ENCODE results near the gene ENTREP1.

The ENTREP1 gene

GRCh38 chr9:69330580-69330979 is 5.6 kb downstream of the ENTREP1 start:
- no peak overlapping the region for H2AFZ ChIP-seq (ENCODE audit: low read depth, low read length)
- no peaks in the 10 kb centered on the region for H3K9me3 ChIP-seq (ENCODE audit: control insufficient read depth, low read length)
- H2BK12ac ChIP-seq (ENCODE audit: low read length in 2 of 2): no peak overlapping the region
- no peak overlapping the region for H3K14ac ChIP-seq (ENCODE audit: low read length in 2 of 2)
- H3K9ac ChIP-seq (ENCODE audit: low read length): no peak overlapping the region
- H3K4me2 ChIP-seq (ENCODE audit: low read length, poor library complexity, severe bottlenecking): no peak overlapping the region
- no peaks in the 10 kb centered on the region for H3K79me1 ChIP-seq (replicated peaks; ENCODE audit: low read length, poor library complexity, severe bottlenecking)
- no peak overlapping the region for H2AK5ac ChIP-seq (ENCODE audit: low read length, severe bottlenecking)
- H4K91ac ChIP-seq (ENCODE audit: low read length): no peak overlapping the region
- H2BK15ac ChIP-seq (ENCODE audit: low read depth, poor library complexity, severe bottlenecking): no peak overlapping the region
- peaks cover 30 to 44% of the 10 kb centered on the region in 2 experiments for H3K27me3 ChIP-seq (ENCODE audit: control insufficient read depth in 1 of 2, insufficient read depth in 1 of 2, low read length in 2 of 2)
- no peak overlapping the region for H2BK120ac ChIP-seq (ENCODE audit: low read depth, low read length)
- no peak overlapping the region for H3K27ac ChIP-seq (ENCODE audit: low read length, poor library complexity, severe bottlenecking)
- WGBS: 100% methylated on average over 1 of the region's 3 CpGs
- H3K23ac ChIP-seq (ENCODE audit: low read length in 2 of 2): no peak overlapping the region
- H3K4ac ChIP-seq (ENCODE audit: low read depth in 1 of 2, low read length in 2 of 2): no peak overlapping the region
- no peak overlapping the region for H4K8ac ChIP-seq (ENCODE audit: low read length)
- no peak overlapping the region for H2BK5ac ChIP-seq (ENCODE audit: low read depth, low read length, poor library complexity, severe bottlenecking)
- H3K4me3 ChIP-seq (ENCODE audit: insufficient read depth in 1 of 2, low read depth in 1 of 2, low read length in 2 of 2): no peak overlapping the region
- H3K36me3 ChIP-seq (ENCODE audit: control insufficient read depth in 1 of 2, insufficient read depth in 2 of 2, low read depth in 1 of 2, low read length in 2 of 2): no peaks in the 10 kb centered on the region
- H3K18ac ChIP-seq (ENCODE audit: low read depth in 1 of 2, low read length in 2 of 2): no peak overlapping the region
- peaks cover 1% of the 10 kb centered on the region for H3K4me1 ChIP-seq (ENCODE audit: control insufficient read depth, insufficient read depth, low read depth, low read length)
- DNase-seq: no peak

- no peak overlapping the region for H3K23ac ChIP-seq (ENCODE audit: low read length in 2 of 2)
- no peak overlapping the region for H3K27ac ChIP-seq (ENCODE audit: low read length, poor library complexity, severe bottlenecking)
- peaks cover 22 to 36% of the 10 kb centered on the region in 2 experiments for H3K27me3 ChIP-seq (ENCODE audit: control insufficient read depth in 1 of 2, insufficient read depth in 1 of 2, low read length in 2 of 2)
- H2BK15ac ChIP-seq (ENCODE audit: low read depth, poor library complexity, severe bottlenecking): no peak overlapping the region
- no peak overlapping the region for H2BK120ac ChIP-seq (ENCODE audit: low read depth, low read length)
- no peak overlapping the region for H2AK5ac ChIP-seq (ENCODE audit: low read length, severe bottlenecking)
- no peak overlapping the region for H2AFZ ChIP-seq (ENCODE audit: low read depth, low read length)
- H3K9me3 ChIP-seq (ENCODE audit: control insufficient read depth, low read length): no peaks in the 10 kb centered on the region
- no peak overlapping the region for H3K4ac ChIP-seq (ENCODE audit: low read depth in 1 of 2, low read length in 2 of 2)
- H2BK5ac ChIP-seq (ENCODE audit: low read depth, low read length, poor library complexity, severe bottlenecking): no peak overlapping the region
- H4K8ac ChIP-seq (ENCODE audit: low read length): no peak overlapping the region
- H4K91ac ChIP-seq (ENCODE audit: low read length): no peak overlapping the region
- no peaks in the 10 kb centered on the region for H3K36me3 ChIP-seq (ENCODE audit: control insufficient read depth in 1 of 2, insufficient read depth in 2 of 2, low read depth in 1 of 2, low read length in 2 of 2)
- H3K4me2 ChIP-seq (ENCODE audit: low read length, poor library complexity, severe bottlenecking): no peak overlapping the region
- no peaks in the 10 kb centered on the region for H3K79me1 ChIP-seq (replicated peaks; ENCODE audit: low read length, poor library complexity, severe bottlenecking)
- H2BK12ac ChIP-seq (ENCODE audit: low read length in 2 of 2): no peak overlapping the region
- H3K4me1 ChIP-seq (ENCODE audit: control insufficient read depth, insufficient read depth, low read depth, low read length): no peaks in the 10 kb centered on the region
- no peak overlapping the region for H3K4me3 ChIP-seq (ENCODE audit: insufficient read depth in 1 of 2, low read depth in 1 of 2, low read length in 2 of 2)
- WGBS: 100% methylated on average over 3 of the region's 3 CpGs
- DNase-seq: no peak
- no peak overlapping the region for H3K14ac ChIP-seq (ENCODE audit: low read length in 2 of 2)
- no peak overlapping the region for H3K9ac ChIP-seq (ENCODE audit: low read length)
- no peak overlapping the region for H3K18ac ChIP-seq (ENCODE audit: low read depth in 1 of 2, low read length in 2 of 2)
Measured at GRCh38 chr9:69331444-69331843, 6.4 kb downstream of the ENTREP1 start.

GRCh38 chr9:69332067-69332685 is 7.2 kb downstream of the ENTREP1 start:
- no peak overlapping the region for H3K4me2 ChIP-seq (ENCODE audit: low read length, poor library complexity, severe bottlenecking)
- no peak overlapping the region for H4K8ac ChIP-seq (ENCODE audit: low read length)
- H2AFZ ChIP-seq (ENCODE audit: low read depth, low read length): no peak overlapping the region
- no peak overlapping the region for H2BK5ac ChIP-seq (ENCODE audit: low read depth, low read length, poor library complexity, severe bottlenecking)
- peaks cover 15 to 28% of the 10 kb centered on the region in 2 experiments for H3K27me3 ChIP-seq (ENCODE audit: control insufficient read depth in 1 of 2, insufficient read depth in 1 of 2, low read length in 2 of 2)
- H3K9me3 ChIP-seq (ENCODE audit: control insufficient read depth, low read length): no peaks in the 10 kb centered on the region
- 94% methylated on average over 5 of the region's 5 CpGs for WGBS
- H2AK5ac ChIP-seq (ENCODE audit: low read length, severe bottlenecking): no peak overlapping the region
- H3K18ac ChIP-seq (ENCODE audit: low read depth in 1 of 2, low read length in 2 of 2): no peak overlapping the region
- no peak overlapping the region for H3K4ac ChIP-seq (ENCODE audit: low read depth in 1 of 2, low read length in 2 of 2)
- H3K36me3 ChIP-seq (ENCODE audit: control insufficient read depth in 1 of 2, insufficient read depth in 2 of 2, low read depth in 1 of 2, low read length in 2 of 2): no peaks in the 10 kb centered on the region
- no peaks in the 10 kb centered on the region for H3K79me1 ChIP-seq (replicated peaks; ENCODE audit: low read length, poor library complexity, severe bottlenecking)
- no peaks in the 10 kb centered on the region for H3K4me1 ChIP-seq (ENCODE audit: control insufficient read depth, insufficient read depth, low read depth, low read length)
- H2BK15ac ChIP-seq (ENCODE audit: low read depth, poor library complexity, severe bottlenecking): no peak overlapping the region
- H3K4me3 ChIP-seq (ENCODE audit: insufficient read depth in 1 of 2, low read depth in 1 of 2, low read length in 2 of 2): no peak overlapping the region
- no peak overlapping the region for H3K23ac ChIP-seq (ENCODE audit: low read length in 2 of 2)
- H4K91ac ChIP-seq (ENCODE audit: low read length): no peak overlapping the region
- no peak overlapping the region for H2BK12ac ChIP-seq (ENCODE audit: low read length in 2 of 2)
- no peak overlapping the region for H3K14ac ChIP-seq (ENCODE audit: low read length in 2 of 2)
- no peak overlapping the region for H2BK120ac ChIP-seq (ENCODE audit: low read depth, low read length)
- DNase-seq: no peak
- no peak overlapping the region for H3K27ac ChIP-seq (ENCODE audit: low read length, poor library complexity, severe bottlenecking)
- H3K9ac ChIP-seq (ENCODE audit: low read length): no peak overlapping the region

GRCh38 chr9:69333716-69334115 is 8.7 kb downstream of the ENTREP1 start:
- no peak overlapping the region for H2AFZ ChIP-seq (ENCODE audit: low read depth, low read length)
- no peak overlapping the region for H3K23ac ChIP-seq (ENCODE audit: low read length in 2 of 2)
- H3K14ac ChIP-seq (ENCODE audit: low read length in 2 of 2): no peak overlapping the region
- no peak overlapping the region for H3K4me3 ChIP-seq (ENCODE audit: insufficient read depth in 1 of 2, low read depth in 1 of 2, low read length in 2 of 2)
- H3K9ac ChIP-seq (ENCODE audit: low read length): no peak overlapping the region
- no peaks in the 10 kb centered on the region for H3K36me3 ChIP-seq (ENCODE audit: control insufficient read depth in 1 of 2, insufficient read depth in 2 of 2, low read depth in 1 of 2, low read length in 2 of 2)
- DNase-seq: no peak
- no peak overlapping the region for H4K8ac ChIP-seq (ENCODE audit: low read length)
- H2BK120ac ChIP-seq (ENCODE audit: low read depth, low read length): no peak overlapping the region
- no peak overlapping the region for H3K4ac ChIP-seq (ENCODE audit: low read depth in 1 of 2, low read length in 2 of 2)
- no peaks in the 10 kb centered on the region for H3K4me1 ChIP-seq (ENCODE audit: control insufficient read depth, insufficient read depth, low read depth, low read length)
- no peak overlapping the region for H2BK5ac ChIP-seq (ENCODE audit: low read depth, low read length, poor library complexity, severe bottlenecking)
- no peak overlapping the region for H2BK12ac ChIP-seq (ENCODE audit: low read length in 2 of 2)
- no peak overlapping the region for H3K18ac ChIP-seq (ENCODE audit: low read depth in 1 of 2, low read length in 2 of 2)
- H3K79me1 ChIP-seq (replicated peaks; ENCODE audit: low read length, poor library complexity, severe bottlenecking): no peaks in the 10 kb centered on the region
- H3K4me2 ChIP-seq (ENCODE audit: low read length, poor library complexity, severe bottlenecking): no peak overlapping the region
- H3K27ac ChIP-seq (ENCODE audit: low read length, poor library complexity, severe bottlenecking): no peak overlapping the region
- peaks cover 3 to 13% of the 10 kb centered on the region in 2 experiments for H3K27me3 ChIP-seq (ENCODE audit: control insufficient read depth in 1 of 2, insufficient read depth in 1 of 2, low read length in 2 of 2)
- 100% methylated on average over 1 of the region's 2 CpGs for WGBS
- H2BK15ac ChIP-seq (ENCODE audit: low read depth, poor library complexity, severe bottlenecking): no peak overlapping the region
- no peaks in the 10 kb centered on the region for H3K9me3 ChIP-seq (ENCODE audit: control insufficient read depth, low read length)
- H2AK5ac ChIP-seq (ENCODE audit: low read length, severe bottlenecking): no peak overlapping the region
- H4K91ac ChIP-seq (ENCODE audit: low read length): no peak overlapping the region

Data from mesenchymal stem cell (in vitro differentiated cells and primary cell).